T-helper 22 cell (primary cell): ENCODE results near the gene NUDT14.

Experiments used
- DNase-seq: peaks from one replicate; pipeline ENCODE4 v3.0.0-alpha.2; 2020; ENCODE audit warnings: low read depth

The NUDT14 gene

DNA sequence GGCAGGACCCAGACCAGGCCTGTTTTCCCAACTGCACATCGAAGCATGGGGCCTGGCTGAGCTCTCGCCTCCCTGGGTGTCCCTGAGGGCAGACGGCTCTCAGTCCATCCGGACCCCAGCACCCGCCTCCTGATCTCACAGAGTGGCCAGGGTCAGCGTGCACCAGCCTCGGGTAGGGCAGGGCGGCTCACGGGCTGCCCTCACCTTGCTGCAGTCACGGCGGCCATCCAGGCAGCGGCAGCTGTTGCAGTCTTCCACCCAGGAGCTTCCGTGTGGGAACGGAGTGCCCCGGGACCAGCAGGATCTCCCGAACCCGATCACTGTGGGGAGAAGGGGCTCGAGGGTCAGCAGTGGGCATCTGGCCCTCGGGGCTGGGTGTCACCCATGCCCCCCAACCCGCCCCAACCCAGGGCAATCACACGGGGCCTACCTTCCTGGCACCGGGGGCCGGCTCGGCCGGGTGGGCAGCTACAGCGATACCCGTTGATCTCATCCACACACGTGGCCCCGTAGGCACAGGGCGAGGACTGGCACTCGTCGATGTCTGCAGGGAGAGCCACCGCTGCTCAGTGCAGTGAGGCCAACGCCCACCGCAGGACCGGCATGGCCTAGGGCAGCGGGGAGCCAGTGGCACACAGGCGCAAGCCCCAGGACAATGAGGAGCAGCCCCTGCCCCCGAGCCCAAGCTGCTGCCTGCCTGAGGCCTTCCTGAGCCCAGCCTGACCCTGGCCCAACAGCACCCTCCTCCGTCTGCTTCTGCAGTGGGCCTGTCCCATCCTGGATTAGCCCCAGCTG lies 34.7 kb downstream of the NUDT14 start:
- DNase-seq: no peak

DNA sequence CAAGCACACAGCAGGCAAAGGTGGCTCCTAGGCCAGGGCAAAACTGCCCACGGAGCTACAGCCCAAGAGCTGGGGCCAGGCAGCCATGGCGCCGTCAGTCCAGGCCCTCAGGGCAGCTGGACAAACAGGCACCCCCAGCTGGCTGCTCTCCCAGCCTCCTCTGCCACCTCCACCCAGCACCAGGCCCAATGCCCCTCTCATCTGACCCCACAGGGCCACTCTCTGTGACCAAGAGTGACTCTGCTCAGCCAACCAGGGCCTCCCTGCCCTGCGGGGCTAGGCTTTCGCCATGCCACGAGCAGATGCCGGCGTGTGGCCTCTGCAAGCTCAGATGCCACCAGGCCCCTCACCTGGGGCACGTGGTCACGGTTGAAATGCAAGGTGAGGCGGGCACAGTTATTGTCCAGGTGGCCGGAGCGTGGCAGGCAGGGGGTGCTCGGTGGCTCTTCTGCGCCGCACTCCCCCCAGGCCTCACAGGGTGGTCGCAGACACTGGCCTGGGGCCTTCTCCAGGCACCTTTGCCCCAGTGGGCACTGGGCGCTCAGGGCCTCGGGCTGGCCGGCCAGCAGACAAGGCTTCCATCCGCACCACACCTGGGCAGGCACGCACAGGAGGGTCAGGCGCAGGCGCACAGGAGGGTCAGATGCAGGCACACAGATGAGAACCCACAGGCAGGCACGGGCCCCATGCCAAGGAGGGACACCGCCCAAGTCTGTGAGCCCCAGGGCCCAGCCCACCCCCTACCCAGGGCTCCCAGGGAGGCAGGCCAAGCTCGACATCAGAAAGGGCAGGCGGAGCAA lies 35.5 kb downstream of the NUDT14 start:
- DNase-seq: no peak

- no peak for DNase-seq
Measured at GRCh38 chr14:105144666-105145380, 36.3 kb downstream of the NUDT14 start.

DNA sequence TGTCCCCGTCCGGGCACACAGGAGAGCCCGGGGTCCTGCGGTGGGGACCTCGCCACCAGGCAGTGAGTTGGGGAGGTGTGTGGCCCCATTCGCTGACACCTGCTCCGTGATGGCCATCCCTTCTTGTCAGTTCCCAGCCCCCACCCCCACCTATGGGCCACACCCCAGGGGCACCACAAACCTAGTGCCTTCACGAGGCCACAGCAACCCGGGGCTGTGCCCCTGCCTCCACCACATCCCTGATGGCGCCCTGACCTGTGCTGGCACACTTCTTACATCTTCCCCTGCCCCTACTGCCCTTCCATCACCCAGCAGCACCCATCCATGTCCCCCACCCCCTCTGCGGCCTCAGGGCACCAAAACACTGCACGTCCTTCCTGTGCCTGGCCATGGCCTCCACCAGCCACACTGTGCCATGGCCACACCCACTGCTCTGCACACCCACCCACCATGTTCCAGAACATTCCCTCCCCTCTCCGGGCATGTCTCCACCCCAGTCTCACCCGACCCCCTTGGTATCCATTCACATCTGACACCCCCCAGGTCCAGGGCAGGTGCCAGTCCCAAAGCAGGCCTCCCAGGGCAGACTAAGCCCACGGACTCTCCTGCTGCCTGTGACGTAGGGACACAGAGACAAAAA lies 37.0 kb downstream of the NUDT14 start:
- DNase-seq: no peak

DNA sequence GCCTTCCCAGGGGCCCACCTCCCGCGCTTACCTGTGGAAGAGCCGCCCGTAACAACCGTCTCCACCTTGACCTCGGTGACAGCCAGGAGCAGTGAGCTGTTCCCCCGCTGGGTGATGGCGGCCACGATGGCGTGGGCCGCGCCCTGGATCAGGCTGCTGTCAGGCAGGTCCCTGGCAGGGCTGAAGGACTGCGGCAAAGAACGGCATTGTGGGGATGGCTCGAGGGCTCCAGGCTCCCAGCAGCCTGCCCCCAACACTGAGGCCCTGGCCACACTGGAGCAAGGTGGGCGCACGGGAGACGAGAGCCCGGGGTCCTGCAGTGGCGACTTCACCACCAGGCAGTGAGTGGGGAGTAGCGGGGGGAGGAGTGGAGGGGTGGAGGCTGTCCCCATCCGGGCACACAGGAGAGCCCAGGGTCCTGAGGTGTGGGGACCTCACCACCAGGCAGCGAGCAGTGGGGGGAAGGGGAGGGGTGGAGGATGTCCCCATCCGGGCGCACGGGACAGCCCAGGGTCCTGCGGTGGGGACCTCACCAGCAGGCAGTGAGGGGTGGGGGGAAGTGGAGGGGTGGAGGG lies 37.6 kb downstream of the NUDT14 start:
- no peak for DNase-seq

DNA sequence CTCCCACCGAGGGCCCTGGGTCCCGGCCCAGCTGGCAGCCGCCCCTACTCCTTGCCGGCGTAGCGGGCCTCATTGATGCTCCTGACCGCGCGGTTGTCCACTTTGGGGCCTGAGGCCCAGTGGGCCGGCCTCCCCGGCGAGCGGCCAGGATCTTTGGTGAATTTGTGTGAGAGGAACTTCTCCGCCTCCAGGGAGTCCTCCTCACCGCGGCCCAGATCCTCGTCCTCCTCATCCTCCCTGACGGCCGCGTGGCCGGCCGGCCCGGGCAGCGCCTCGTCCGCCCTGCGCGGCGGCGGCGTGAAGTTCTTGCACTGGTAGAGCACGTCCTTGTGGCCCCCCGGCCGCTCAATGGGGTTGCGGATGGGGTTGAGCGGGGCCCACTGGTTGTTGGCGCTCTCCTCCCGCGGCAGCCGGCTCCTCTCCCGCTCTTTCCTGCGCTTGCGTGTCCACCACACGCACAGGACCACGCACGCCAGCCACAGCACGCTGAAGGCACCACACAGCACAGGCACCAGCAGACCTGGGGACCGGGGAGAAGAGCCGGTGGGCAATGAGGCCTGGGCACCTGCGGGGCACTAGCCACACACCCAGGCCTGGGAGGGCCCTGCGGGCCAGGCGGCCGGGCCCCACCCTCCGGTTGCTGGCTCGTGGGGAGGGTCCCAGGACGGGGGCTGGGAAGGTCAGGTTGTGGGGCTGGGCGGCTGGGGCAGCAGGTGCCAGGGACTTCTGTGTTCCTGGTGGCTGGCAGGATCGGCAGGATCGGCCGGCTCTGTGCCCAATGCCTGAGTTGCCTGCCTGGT lies 38.3 kb downstream of the NUDT14 start:
- no peak for DNase-seq

- no peak for DNase-seq
Measured at GRCh38 chr14:105141486-105142281, 39.4 kb downstream of the NUDT14 start.

DNA sequence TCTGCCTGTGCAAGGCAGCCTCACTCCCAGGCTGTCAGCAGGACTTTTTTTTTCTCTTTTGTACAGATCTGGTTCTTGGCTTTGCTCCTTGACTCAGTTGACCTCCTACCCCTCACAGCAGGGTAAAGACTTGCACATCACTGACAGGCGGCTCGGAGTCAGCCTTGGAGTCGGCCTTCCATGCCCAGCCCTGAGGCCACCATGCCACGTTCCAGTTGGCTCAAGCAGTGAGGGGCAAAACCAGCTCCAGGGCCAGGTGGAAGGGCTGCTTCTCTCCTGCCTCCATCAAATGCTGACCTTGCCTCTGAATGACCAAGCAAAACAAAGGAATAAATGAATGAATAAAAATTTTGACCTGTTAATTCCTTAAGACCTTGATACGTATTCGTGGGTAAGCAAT lies 40.1 kb downstream of the NUDT14 start:
- DNase-seq: no peak

DNA sequence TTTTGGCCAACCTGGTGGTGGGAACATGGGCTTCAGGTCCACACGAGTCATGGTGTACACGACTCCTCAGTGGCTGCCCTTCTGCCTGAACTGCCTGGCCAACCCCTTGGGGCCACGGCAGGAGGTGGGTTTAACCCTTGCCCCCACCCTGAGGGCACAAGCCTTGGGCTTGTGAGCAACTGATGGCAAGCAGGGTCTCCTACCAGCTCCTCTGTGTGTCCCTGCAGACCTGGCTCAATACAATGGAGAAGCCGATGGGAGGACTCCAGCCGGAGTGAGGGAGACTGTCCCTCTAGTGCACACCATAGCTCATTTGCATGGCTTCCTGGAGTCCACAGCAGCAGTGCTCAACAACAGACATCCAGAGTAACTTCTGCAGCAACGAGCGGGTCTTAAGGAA lies 40.5 kb downstream of the NUDT14 start:
- no peak for DNase-seq

- DNase-seq: no peak
Measured at GRCh38 chr14:105139831-105140239, 41.3 kb downstream of the NUDT14 start.

DNA sequence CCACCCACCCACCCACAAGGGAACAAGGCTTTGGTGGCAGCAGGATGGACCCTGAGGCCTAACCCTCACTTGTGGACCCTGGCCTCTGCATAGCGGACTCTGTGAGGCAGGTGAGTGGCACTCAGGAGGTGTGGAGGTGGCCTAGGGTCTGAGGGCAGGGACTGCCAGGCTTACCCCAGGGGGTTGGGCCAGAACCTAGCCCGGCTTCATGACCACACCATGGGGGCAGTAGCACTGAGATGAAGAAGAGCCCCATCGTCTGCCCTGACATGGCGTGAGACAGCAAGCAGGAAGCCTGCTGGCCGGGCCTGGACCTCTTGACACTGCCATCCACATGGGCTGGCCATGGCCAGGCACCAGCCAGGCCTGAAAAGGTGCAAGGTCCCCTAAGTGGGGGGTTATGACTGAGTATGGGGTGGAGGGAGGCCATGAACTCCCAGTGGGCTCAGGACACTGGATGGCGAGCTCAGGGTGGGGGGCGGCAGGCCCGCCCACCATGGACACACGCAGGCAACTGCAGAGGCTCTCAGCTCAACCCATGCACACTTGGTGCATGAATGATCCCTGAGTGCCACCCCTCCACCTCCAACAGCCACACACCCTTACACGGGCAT lies 41.8 kb downstream of the NUDT14 start:
- DNase-seq: no peak

GRCh38 chr14:105138551-105139111 lies 42.5 kb downstream of the NUDT14 start:
- no peak for DNase-seq

DNA sequence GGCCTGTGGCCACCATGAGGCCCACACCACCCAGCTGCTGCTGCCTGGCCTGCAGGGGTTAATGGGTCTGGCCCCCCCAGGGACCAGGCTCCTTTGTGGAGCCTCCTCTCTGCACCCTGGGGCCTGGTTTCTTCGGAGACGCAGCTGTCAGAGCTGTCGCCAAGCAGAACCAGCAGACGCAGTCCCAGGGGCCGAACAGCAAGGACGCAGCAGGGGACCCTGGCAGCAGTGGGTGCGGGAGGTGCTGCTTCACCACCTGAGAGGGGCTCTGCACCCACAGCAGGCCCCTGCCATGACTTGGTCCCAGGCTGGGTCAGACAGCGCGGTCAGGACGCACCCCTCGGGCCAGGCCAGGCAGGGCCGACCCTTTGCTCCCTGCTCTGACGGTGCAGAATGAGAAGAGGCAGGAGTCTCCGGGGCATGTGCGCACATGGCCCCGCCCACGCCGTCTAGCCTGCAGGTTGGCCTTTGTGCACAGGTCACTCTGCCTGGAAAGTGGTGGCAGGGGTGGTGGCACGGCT lies 43.0 kb downstream of the NUDT14 start:
- DNase-seq: no peak

- DNase-seq: no peak
Measured at GRCh38 chr14:105137481-105138020, 43.6 kb downstream of the NUDT14 start.

DNA sequence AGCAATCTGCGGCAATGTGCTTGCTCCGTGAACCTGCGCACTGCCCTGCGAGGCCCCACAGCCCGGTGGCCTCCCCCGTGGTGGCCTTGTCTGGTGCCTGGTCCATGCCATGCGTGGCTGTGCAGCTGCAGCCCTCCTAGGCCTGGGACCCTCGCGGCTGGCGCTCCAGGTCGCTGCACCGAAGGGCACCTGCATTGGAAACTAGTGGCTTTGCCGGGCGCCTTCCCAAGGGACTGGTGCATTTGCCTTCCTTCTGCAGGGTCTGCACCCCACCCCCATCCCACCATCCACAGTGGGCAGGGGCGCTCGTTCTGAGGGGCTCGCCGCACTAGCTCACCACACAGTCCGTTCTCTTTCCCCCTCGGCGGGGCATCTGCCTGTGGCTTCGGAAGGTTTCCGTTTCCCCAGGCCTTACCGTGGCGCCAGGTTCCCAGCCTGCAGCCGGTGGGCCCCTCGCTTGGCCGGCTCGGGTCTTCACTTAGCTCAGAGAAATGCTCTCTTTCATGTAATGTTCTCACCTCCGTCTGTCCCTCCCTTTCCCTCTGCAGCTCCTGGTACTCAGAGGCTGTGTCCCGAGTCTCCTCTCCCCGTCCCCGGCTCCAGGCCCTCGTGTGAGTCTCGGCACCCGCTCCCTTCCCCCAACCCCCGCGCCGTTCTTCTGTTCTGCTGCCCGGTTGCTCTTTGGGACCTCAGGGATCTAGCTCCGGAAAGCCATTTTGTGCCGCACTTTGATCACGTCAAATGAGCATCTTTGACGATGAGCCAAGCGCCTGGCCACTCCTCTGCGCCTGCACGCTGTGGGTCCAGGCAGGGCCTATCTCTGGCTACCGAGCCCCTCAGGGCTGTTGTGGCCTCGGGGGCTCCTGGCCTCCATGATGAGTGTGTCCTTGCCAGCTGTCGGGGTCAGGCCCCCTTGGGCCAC lies 44.5 kb downstream of the NUDT14 start:
- DNase-seq: no peak

DNA sequence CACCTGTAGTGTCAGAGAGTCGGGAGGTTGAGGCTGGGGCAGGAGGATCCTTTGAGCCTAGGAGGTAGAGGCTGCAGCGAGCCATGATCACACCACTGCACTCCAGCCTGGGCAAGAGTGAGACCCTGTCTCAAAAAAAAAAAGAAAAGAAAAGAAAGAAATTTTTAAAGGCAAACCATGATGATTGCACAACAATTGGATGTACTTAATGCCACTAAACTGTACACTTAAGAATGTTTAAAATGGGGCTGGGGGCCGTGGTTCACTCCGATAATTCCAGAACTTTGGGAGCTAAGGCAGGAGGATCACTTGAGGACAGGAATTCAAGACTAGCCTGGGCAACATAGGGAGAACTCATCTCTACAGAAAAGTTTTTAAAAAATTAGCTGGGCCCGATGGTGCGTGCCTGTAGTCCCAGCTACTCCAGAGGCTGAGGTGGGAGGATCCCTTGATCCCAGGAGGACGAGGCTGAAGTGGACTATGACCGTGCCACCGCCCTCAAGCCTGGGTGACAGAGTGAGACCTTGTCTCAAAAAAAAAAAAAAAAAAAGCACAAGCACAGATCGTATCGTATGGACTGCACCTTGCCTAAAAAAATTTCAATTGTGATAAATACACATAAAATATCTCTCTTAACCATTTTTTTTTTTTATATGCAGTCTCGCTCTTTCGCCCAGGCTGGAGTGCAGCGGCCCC lies 45.3 kb downstream of the NUDT14 start:
- DNase-seq: no peak
